ENCODE data around the gene TPM3. TPM values are rescaled to one million over a fixed set of nuclear protein-coding genes. Genes with fewer than 3 reads are reported as not detected.
A peak's percentile ranks its signal among the peaks of the same experiment; 100 is the strongest.

TPM3 gene
- total and polyA plus RNA-seq, 2 donors (not counting 1 experiment from before 2014, with no cell fraction given), result 186 to 300 TPM

DNA sequence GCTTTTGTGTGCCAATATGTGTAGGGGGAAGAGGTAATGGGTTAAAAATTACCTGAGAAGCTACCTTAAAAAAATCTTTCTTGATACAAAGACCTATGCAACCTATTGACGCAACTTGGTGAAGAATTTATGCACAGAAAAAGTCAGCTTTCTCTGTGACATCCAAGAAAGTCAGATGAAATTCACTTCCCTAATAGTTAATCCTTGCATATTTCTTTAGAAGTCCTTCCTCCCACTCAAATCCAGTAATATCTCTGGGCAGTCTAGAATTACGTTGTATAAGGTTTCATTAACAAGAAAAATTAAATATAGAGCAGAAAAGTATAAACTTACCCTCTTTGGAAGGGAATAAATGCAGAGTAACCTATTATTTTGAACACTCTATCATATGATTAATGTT is 31.7 kb upstream of the TPM3 start:
- Histone ChIP-seq H3K4me3 (ENCODE audit: control extremely low read depth in 1 of 5, extremely low read depth in 1 of 5, insufficient read depth in 1 of 5, low read depth in 2 of 5, low read length in 4 of 5) (no peak overlapping the region), H3K27ac (ENCODE audit: low read length in 2 of 2) (peak overlapping the region in 1 of 2 donors; percentile 64), H3K4me2 (replicated peaks; ENCODE audit: low read depth, low read length, poor library complexity, severe bottlenecking) (no peak overlapping the region), H3K36me3 (replicated peaks in 1 of 2; ENCODE audit: control extremely low read depth in 1 of 2, control insufficient read depth in 1 of 2, extremely low read depth in 1 of 2, insufficient read depth in 2 of 2, low read length in 1 of 2) (peaks cover 5 to 25% of the 10 kb centered on the region in 2 experiments), H4K20me1 (ENCODE audit: control insufficient read depth, insufficient read depth, low read length, poor library complexity, severe bottlenecking) (peaks cover 33% of the 10 kb centered on the region), H3K4me1 (ENCODE audit: control insufficient read depth in 2 of 2, insufficient read depth in 2 of 2, low read length in 2 of 2) (peaks cover 32 to 33% of the 10 kb centered on the region in 2 donors), H3K9me3 (ENCODE audit: control extremely low read depth in 1 of 3, control insufficient read depth in 2 of 3, insufficient read depth in 1 of 3, low read length in 2 of 3) (no peaks in the 10 kb centered on the region), H3K27me3 (replicated peaks in 1 of 4; ENCODE audit: control extremely low read depth in 1 of 4, control insufficient read depth in 3 of 4, insufficient read depth in 4 of 4, low read length in 3 of 4) (no peaks in the 10 kb centered on the region), H2AFZ (ENCODE audit: insufficient read depth, low read depth, low read length, poor library complexity, severe bottlenecking) (no peak overlapping the region), H3K9ac (ENCODE audit: low read length) (no peak overlapping the region), H3K79me2 (ENCODE audit: control insufficient read depth, insufficient read depth, low read length) (peaks cover 94% of the 10 kb centered on the region)
- intact Hi-C loops (cut with micrococcal nuclease), result no loop called here
- Mint-ChIP-seq H3K27ac (no peak overlapping the region), H3K9me3 (ENCODE audit: insufficient read depth) (no peaks in the 10 kb centered on the region), H3K4me1 (peaks cover 64% of the 10 kb centered on the region), H3K27me3 (no peaks in the 10 kb centered on the region), H3K4me3 (no peak overlapping the region)
- ChIA-PET CTCF (interaction anchor here (1.2 to 1.7 kb wide), 2 partner anchors 25 to 111 kb away, joined by 3 to 7 read pairs; no protein-coding TSS in a partner anchor), POLR2A (interaction anchor here (1.0 kb wide), 2 partner anchors 47 to 589 kb away, joined by 3 read pairs; partner anchors contain the start of gene CHTOP)
- DNase-seq (no peak), ATAC-seq (ENCODE audit: low read depth) (no peak)
- no CpG with 5 or more reads among the region's 2 CpGs for WGBS (ENCODE audit: insufficient coverage)
- TF ChIP-seq, protein P1, sequence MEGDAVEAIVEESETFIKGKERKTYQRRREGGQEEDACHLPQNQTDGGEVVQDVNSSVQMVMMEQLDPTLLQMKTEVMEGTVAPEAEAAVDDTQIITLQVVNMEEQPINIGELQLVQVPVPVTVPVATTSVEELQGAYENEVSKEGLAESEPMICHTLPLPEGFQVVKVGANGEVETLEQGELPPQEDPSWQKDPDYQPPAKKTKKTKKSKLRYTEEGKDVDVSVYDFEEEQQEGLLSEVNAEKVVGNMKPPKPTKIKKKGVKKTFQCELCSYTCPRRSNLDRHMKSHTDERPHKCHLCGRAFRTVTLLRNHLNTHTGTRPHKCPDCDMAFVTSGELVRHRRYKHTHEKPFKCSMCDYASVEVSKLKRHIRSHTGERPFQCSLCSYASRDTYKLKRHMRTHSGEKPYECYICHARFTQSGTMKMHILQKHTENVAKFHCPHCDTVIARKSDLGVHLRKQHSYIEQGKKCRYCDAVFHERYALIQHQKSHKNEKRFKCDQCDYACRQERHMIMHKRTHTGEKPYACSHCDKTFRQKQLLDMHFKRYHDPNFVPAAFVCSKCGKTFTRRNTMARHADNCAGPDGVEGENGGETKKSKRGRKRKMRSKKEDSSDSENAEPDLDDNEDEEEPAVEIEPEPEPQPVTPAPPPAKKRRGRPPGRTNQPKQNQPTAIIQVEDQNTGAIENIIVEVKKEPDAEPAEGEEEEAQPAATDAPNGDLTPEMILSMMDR (IDR thresholded peaks at IDR 0.05), result no peak
- TF ChIP-seq EZH2 (IDR thresholded peaks at IDR 0.05; ENCODE audit: borderline replicate concordance, insufficient read depth, low read depth, low read length, poor library complexity, severe bottlenecking), result no peak

DNA sequence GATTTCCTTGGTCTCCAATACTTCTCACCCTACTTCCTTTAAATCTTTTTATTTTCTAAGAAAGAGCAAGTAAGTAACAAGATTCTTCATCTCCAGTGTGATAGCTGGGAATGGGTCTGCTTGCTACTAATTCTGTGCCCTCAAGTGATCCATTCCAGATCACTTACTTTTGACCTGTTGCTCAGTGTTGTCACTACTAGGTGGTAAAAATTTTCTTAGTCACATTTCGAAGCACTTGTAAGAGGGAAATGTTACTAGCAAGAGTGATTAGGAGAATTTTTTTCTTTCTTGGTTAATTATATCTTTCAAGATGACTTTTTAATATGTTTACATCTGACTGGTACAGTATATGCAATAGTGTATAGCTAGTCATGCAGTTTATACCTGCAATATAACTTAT is 31.0 kb upstream of the TPM3 start:
- no CpG with 5 or more reads among the region's 1 CpG for WGBS (ENCODE audit: insufficient coverage)
- peak overlapping the region in 1 of 2 donors; percentile 100 for H3K27ac ChIP-seq (ENCODE audit: low read length in 2 of 2)

More for the DNA sequence above, 31.0 kb upstream of the TPM3 start:
- ATAC-seq (ENCODE audit: low read depth) (no peak), DNase-seq (no peak)
- Histone ChIP-seq H3K9ac (ENCODE audit: low read length) (no peak overlapping the region), H3K4me3 (ENCODE audit: control extremely low read depth in 1 of 5, extremely low read depth in 1 of 5, insufficient read depth in 1 of 5, low read depth in 2 of 5, low read length in 4 of 5) (no peak overlapping the region), H3K36me3 (replicated peaks in 1 of 2; ENCODE audit: control extremely low read depth in 1 of 2, control insufficient read depth in 1 of 2, extremely low read depth in 1 of 2, insufficient read depth in 2 of 2, low read length in 1 of 2) (peaks cover 4 to 27% of the 10 kb centered on the region in 2 experiments), H3K4me1 (ENCODE audit: control insufficient read depth in 2 of 2, insufficient read depth in 2 of 2, low read length in 2 of 2) (peaks cover 34 to 39% of the 10 kb centered on the region in 2 donors), H3K4me2 (replicated peaks; ENCODE audit: low read depth, low read length, poor library complexity, severe bottlenecking) (peak overlapping the region; percentile 86), H4K20me1 (ENCODE audit: control insufficient read depth, insufficient read depth, low read length, poor library complexity, severe bottlenecking) (peaks cover 30% of the 10 kb centered on the region), H3K27me3 (replicated peaks in 1 of 4; ENCODE audit: control extremely low read depth in 1 of 4, control insufficient read depth in 3 of 4, insufficient read depth in 4 of 4, low read length in 3 of 4) (no peaks in the 10 kb centered on the region), H3K9me3 (ENCODE audit: control extremely low read depth in 1 of 3, control insufficient read depth in 2 of 3, insufficient read depth in 1 of 3, low read length in 2 of 3) (no peaks in the 10 kb centered on the region), H2AFZ (ENCODE audit: insufficient read depth, low read depth, low read length, poor library complexity, severe bottlenecking) (no peak overlapping the region), H3K79me2 (ENCODE audit: control insufficient read depth, insufficient read depth, low read length) (peaks cover 94% of the 10 kb centered on the region)
- Mint-ChIP-seq H3K4me1 (peaks cover 69% of the 10 kb centered on the region), H3K9me3 (ENCODE audit: insufficient read depth) (no peaks in the 10 kb centered on the region), H3K4me3 (peak overlapping the region; percentile 52), H3K27me3 (no peaks in the 10 kb centered on the region), H3K27ac (no peak overlapping the region)
- ChIA-PET CTCF (interaction anchor here (1.2 to 1.7 kb wide), 2 partner anchors 24 to 112 kb away, joined by 3 to 7 read pairs; no protein-coding TSS in a partner anchor), POLR2A (interaction anchor here (0.7 to 1.0 kb wide), 3 partner anchors 46 to 589 kb away, joined by 3 read pairs; partner anchors contain the start of gene CHTOP)
- TF ChIP-seq, protein P1 (IDR thresholded peaks at IDR 0.05), result no peak
- no peak for TF ChIP-seq EZH2 (IDR thresholded peaks at IDR 0.05; ENCODE audit: borderline replicate concordance, insufficient read depth, low read depth, low read length, poor library complexity, severe bottlenecking)
- intact Hi-C loops (cut with micrococcal nuclease), result no loop called here
